TTC549 (cell line): ENCODE measurements around the gene PAK6.

ENCODE experiments used
- FAIRE-seq: peaks from 2 replicates; lab custom pipeline; 2012; peaks lifted over from hg19 to GRCh38; lab: Jason Lieb, UNC

PAK6 gene

GRCh38 chr15:40255033-40255432, 16.2 kb downstream of the PAK6 start:
- no peak for FAIRE-seq

GRCh38 chr15:40256638-40257235, 17.9 kb downstream of the PAK6 start:
- FAIRE-seq, result no peak

- no peak for FAIRE-seq
Observed at GRCh38 chr15:40257656-40258450, 19.0 kb downstream of the PAK6 start.

GRCh38 chr15:40258544-40258943, 19.7 kb downstream of the PAK6 start:
- no peak for FAIRE-seq

- no peak for FAIRE-seq
Observed at GRCh38 chr15:40259021-40259420, 20.2 kb downstream of the PAK6 start.

- no peak for FAIRE-seq
Observed at GRCh38 chr15:40263024-40263754, 24.3 kb downstream of the PAK6 start.

- no peak for FAIRE-seq
Observed at GRCh38 chr15:40264321-40265153, 25.7 kb downstream of the PAK6 start.

- no peak for FAIRE-seq
Observed at GRCh38 chr15:40265355-40265754, 26.5 kb downstream of the PAK6 start.

GRCh38 chr15:40265875-40266274, 27.0 kb downstream of the PAK6 start:
- no peak for FAIRE-seq

GRCh38 chr15:40266828-40267304, 28.0 kb downstream of the PAK6 start:
- no peak for FAIRE-seq

GRCh38 chr15:40267670-40268069, 28.8 kb downstream of the PAK6 start:
- no peak for FAIRE-seq

- FAIRE-seq, result no peak
Observed at GRCh38 chr15:40269604-40270003, 30.7 kb downstream of the PAK6 start.

GRCh38 chr15:40270246-40270995, 31.6 kb downstream of the PAK6 start:
- no peak for FAIRE-seq

GRCh38 chr15:40271685-40272484, 33.0 kb downstream of the PAK6 start:
- no peak for FAIRE-seq

GRCh38 chr15:40272485-40273056, 33.7 kb downstream of the PAK6 start:
- FAIRE-seq, result no peak

- no peak for FAIRE-seq
Observed at GRCh38 chr15:40273428-40273827, 34.6 kb downstream of the PAK6 start.

- no peak for FAIRE-seq
Observed at GRCh38 chr15:40274350-40275274, 35.7 kb downstream of the PAK6 start.

- no peak for FAIRE-seq
Observed at GRCh38 chr15:40275523-40275922, 36.7 kb downstream of the PAK6 start.

GRCh38 chr15:40275954-40276353, 37.1 kb downstream of the PAK6 start:
- FAIRE-seq, result no peak
